HG03103 (cell line): Measurements from ENCODE around the gene OSGIN1.

Experiments used
- ATAC-seq: cut with Tn5 transposase; IDR thresholded peaks from one replicate; pipeline ENCODE4 v1.9.1; 2021; ENCODE audit warnings: low read depth; ENCODE audit not compliant: unreplicated experiment

OSGIN1 gene

GRCh38 chr16:83969771-83970429 lies 16.9 kb downstream of the OSGIN1 start:
- ATAC-seq = no peak

GRCh38 chr16:83970430-83970815 lies 17.4 kb downstream of the OSGIN1 start:
- ATAC-seq = no peak

GRCh38 chr16:83971165-83972130 lies 18.4 kb downstream of the OSGIN1 start:
- no peak for ATAC-seq

- no peak for ATAC-seq
These were observed 19.4 kb downstream of the OSGIN1 start for GRCh38 chr16:83972256-83973008.

GRCh38 chr16:83973077-83973476 lies 20.0 kb downstream of the OSGIN1 start:
- ATAC-seq = no peak

- no peak for ATAC-seq
These were observed 20.7 kb downstream of the OSGIN1 start for GRCh38 chr16:83973581-83974385.

GRCh38 chr16:83974475-83974874 lies 21.4 kb downstream of the OSGIN1 start:
- no peak for ATAC-seq

- no peak for ATAC-seq
These were observed 22.7 kb downstream of the OSGIN1 start for GRCh38 chr16:83975590-83976260.

- ATAC-seq = no peak
These were observed 24.2 kb downstream of the OSGIN1 start for GRCh38 chr16:83977056-83977815.

GRCh38 chr16:83978401-83978904 lies 25.4 kb downstream of the OSGIN1 start:
- ATAC-seq = no peak

GRCh38 chr16:83979441-83979840 lies 26.4 kb downstream of the OSGIN1 start:
- no peak for ATAC-seq

- no peak for ATAC-seq
These were observed 27.8 kb downstream of the OSGIN1 start for GRCh38 chr16:83980794-83981193.

GRCh38 chr16:83981799-83982198 lies 28.8 kb downstream of the OSGIN1 start:
- ATAC-seq = no peak

GRCh38 chr16:83983491-83983890 lies 30.5 kb downstream of the OSGIN1 start:
- ATAC-seq = no peak

GRCh38 chr16:83989300-83989699 lies 36.3 kb downstream of the OSGIN1 start:
- no peak for ATAC-seq

- ATAC-seq = no peak
These were observed 37.5 kb downstream of the OSGIN1 start for GRCh38 chr16:83990492-83990891.

- no peak for ATAC-seq
These were observed 39.6 kb downstream of the OSGIN1 start for GRCh38 chr16:83992624-83993023.

- no peak for ATAC-seq
These were observed 41.0 kb downstream of the OSGIN1 start for GRCh38 chr16:83994087-83994486.

- ATAC-seq = no peak
These were observed 41.7 kb downstream of the OSGIN1 start for GRCh38 chr16:83994703-83995102.
